Activated CD4-positive, alpha-beta T cell treated with anti-CD3 and anti-CD28 coated beads, Interleukin-2, amount 50 U/mL, for 24 hours (primary cell): Measurements from ENCODE around the gene DOCK7.
"Not testable (repeated sequence)": the region's sequence is repeated elsewhere in the genome, so short reads cannot be mapped to it uniquely, and the experiment has no call there.

Experiments used
- DNase-seq, 2 donors: peaks; one replicate each; pipeline ENCODE4 v3.0.0-alpha.2; 2020; ENCODE audit warnings: low read depth in 1 of 2, low spot score in 1 of 2

DOCK7 gene

DNA sequence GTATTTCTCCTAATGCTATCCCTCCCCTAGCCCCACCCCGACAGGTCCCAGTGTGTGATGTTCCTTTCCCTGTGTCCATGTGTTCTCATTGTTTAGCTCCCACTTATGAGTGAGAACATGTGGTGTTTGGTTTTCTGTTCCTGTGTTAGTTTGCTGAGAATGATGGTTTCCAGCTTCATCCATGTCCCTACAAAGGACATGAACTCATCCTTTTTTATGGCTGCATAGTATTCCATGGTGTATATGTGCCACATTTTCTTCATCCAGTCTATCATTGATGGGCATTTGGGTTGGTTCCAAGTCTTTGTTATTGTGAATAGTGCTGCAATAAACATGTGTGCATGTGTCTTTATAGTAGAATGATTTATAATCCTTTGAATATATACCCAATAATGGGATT lies 77.6 kb downstream of the DOCK7 start:
- DNase-seq: not testable (repeated sequence)

DNA sequence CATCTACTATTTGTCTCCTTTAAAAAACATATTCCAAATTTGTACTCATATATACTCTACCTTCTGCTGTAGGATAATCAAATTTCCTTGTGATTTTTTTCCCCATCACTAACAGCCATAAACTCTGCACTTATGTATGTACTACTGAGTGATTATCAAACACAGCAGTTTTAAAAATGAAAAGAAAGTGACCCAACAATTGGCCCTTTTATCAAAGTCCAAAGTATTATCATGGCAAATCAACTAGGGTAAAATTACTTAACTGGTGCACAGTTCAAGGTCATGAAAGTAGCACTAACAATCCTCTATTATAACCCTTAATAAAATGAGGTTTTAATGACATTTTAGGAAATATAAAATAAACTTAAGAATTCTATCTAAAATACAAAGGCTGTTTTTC lies 79.3 kb downstream of the DOCK7 start:
- no peak for DNase-seq

DNA sequence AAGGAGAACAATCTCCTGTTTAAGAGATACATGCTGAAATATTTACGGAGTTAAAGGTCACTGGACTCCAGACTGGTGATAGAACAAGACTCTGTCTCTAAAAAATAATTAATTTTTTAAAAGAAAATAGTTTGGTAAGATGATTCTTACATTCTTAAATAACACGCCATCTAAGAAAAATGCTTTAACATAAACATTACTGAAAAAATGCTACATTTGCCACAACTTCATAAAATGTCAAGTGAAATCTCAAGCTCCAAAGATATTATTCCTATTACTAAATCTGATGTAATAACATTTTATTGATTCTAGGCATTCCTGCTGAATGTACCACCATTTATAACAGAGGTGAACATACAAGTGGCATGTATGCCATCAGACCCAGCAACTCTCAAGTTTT lies 86.7 kb downstream of the DOCK7 start:
- DNase-seq: no peak

DNA sequence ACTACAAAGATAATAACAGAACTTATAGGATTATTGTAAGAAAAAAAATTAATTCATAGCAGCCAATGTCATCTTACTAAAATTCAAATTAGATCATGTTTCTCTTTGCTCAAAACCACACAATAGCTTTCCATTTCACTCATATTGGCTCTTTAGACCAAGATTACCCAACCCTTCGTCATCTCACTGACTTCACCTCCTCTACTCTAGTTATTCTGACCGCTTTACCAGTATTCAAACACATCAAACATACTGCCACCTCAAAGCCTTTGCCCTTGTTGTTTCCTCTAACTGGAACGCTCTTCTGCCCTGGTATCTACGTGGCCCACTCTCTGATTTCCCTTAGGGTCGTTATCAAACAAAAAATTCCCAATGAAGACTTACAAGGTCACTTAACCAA lies 89.1 kb downstream of the DOCK7 start:
- no peak for DNase-seq

DNA sequence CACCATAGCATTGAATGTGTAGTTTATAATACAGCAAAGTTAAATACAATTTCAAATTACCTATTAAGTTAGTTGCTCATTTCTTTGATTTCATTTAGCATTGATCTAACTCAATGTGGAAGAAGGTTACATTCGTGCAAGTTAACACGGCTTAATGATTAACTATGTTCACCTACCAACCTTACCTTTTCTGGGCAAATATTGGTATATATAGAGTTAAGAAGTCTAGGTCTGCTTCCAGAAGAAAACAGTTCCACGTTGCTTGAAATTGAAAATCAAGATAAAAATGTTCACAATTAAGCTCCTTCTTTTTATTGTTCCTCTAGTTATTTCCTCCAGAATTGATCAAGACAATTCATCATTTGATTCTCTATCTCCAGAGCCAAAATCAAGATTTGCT lies 90.9 kb downstream of the DOCK7 start, which contains the start of gene ANGPTL3:
Gene ANGPTL3, plus strand, starts transcription at position 240 of the 400 bp plus-strand sequence. Its CDS starts 47 bp downstream, at position 287.
- no peak for DNase-seq

DNA sequence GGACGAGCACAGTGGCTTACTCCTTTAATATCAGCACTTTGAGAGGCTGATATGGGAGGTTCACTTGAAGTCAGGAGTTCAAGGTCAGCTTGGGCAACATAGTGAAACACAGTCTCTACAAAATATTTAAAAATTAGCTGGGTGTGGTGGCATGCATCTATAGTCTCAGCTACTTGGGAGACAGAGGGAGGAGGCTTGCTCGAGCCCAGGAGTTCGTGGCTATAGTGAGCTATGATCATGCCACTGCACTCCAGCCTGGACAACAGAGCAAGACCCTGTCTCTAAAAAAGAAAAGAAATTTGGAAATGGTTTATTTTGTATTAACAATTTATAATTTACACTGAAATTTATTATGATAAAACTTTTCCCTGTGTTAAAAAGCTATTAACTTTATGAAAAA lies 92.5 kb downstream of the DOCK7 start:
- no peak for DNase-seq

DNA sequence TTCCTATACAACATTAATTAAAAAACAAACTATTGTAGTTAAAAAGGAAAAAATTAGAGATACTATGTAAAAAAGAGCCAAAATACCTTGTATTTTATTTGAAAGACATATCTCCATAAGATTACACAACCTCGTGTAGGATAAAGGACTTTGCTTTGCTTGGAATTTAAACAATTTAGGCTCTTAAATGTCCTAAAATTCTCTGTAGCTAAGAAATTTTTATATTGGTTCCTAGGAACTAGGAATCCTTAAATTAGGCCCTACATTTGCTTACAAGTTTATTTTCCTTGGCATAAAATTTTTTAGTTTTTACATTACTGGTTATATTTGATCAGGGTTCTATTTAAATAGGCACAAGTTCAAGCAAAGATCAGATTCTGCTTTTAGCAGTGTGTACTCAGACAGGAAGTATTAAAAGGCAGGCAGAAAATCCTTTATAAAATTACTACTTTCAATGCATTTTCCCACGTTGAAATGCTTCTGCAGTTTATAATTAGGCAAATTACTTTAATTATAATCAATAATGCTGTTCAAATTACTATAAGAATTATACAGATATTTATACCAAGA lies 94.3 kb downstream of the DOCK7 start:
- no peak for DNase-seq

DNA sequence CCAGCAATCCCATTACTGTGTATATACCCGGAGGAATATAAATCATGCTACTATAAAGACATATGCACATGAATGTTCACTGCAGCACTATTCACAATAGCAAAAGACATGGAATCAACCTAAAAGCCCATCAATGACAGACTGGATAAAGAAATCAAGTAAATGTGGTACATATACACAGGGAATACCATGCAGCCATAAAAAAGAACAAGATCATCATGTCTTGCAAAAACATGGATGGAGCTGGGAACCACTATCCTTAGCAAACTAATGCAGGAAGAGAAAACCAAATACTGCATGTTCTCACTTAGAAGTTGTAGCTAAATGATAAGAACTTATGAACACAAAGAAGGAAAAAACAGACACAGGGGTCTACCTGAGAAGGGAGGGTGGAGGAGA lies 97.2 kb downstream of the DOCK7 start:
- DNase-seq: no peak

DNA sequence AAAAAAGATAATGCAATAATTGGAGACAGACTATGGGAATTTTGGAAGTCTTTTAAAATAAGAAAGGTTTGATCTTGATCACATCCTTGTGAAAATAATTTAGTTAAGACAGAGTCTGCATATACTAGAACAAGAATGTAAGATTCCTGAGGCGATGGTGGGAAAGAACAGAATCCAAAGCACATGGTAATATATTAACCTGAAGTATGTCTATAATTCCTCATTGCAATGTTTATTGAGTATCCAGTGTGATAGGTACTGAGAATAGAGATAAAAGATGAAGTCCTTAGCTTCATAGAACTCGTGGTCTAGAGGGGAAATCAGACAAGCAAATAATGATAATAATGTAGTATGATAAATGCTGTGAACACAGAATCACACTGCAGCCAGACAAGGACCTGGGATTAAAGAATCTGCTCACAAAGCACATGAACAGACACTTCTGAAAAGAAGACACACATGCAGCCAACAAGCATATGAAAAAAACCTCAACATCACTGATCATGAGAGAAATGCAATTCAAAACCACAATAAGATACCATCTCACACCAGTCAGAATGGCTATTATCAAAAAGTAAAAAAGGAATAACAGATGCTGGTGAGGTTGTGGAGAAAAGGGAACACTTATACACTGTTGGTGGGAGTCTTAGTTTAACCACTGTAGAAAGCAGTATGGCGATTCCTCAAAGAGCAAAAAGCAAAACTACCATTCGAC lies 97.8 kb downstream of the DOCK7 start:
- no peak for DNase-seq

DNA sequence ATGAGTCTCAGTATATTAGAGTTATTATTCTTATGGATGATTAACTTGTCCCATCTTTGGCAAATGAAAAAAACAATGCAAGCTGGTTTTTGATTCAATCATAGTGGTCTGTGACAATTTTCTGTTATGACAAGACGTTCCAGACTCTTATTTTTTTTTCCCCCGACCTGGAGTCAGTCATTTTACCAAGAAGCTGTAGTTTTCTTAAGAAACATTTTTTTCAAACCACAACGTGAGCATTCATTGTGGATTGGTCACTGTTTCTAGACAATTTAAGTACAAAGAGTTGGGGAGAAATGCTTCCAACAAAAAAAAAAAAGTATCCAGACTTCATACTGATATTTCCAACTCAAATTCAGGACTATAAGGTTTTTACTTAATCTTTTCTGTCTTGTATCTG lies 98.9 kb downstream of the DOCK7 start:
- no peak for DNase-seq

DNA sequence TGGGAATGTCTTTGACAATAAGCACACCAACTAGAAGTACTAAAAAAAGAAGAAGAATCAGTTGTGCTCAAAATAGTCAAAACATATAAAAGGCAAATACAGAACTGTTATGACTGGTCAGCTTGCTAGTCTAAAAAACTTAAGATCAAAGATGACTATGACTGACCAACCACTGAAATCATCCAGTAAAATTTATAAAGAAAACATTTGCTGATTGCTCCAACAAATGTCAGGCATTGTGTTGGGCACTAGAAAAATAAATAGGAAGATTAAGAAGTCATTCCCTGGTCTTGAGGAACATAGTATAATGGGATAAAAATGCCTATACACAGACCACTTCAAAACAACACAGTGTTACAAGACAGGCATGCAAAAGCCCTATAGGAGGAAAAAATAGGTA lies 100.2 kb downstream of the DOCK7 start:
- DNase-seq: no peak

DNA sequence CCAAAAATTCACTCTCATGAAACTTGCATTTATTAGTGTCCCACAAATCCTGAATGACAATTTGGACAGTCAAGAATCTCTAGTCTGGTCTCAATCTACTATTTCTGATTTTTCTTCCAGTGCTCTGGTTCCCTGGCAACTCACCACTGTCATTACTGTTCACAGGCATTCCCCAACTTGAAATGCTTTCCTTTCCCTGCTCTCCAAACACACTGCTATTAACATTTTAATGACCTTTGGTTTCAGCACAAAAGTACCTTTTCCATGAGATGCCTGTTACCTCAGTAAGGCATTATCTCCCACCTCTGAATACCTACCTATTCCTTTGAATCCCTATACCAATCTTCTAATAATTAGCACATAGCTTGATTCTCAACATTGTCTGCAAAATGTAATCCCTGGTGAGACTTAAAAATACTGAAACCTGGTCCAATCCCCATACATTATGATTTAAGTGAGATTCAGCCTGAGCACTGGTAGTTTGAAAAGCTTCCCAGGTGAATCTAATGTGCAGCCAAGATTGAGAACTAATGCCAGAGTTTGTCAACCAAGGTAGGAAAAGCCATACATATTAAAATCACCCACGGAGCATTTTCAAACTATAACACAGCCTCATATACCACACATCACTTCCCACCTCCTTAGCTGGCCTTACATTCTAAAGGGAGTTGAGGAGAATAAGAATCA lies 102.6 kb downstream of the DOCK7 start:
- DNase-seq: no peak

DNA sequence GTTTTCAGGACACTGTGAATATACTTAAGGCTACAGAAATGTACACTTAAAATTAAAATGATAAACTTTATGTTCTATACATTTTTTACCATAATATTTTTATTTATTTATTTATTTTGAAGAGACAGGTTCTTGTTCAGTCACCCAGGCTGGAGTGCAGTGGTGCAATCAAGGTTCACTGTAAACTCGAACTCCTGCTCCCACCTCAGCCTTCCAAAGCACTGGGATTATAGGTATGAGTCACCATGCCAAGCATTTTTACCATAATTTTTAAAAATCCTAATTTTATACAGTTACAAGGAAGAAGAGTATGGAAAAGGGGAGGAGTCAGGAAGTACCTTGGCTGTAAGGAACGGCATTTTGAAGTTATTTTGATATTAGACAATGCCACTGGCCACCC lies 114.5 kb downstream of the DOCK7 start:
- DNase-seq: no peak

DNA sequence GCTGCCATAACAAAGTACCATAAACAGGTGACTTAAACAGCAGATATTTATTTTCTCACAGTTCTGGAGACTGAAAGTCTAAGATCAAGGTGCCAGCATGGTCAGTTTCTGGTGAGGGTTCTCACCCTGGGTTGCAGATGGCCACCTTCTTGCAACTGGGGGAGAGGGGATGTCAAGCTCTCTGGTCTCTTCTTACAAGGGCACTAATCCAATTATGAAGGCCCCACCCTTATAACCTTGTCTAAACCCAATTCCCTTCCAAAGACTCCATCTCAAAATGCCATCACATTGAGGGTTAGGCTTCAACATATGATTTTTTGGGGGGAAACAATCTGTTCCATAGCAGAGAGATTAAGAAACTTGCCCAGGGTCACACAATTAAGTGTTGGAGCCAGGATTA lies 115.7 kb downstream of the DOCK7 start:
- no peak for DNase-seq

DNA sequence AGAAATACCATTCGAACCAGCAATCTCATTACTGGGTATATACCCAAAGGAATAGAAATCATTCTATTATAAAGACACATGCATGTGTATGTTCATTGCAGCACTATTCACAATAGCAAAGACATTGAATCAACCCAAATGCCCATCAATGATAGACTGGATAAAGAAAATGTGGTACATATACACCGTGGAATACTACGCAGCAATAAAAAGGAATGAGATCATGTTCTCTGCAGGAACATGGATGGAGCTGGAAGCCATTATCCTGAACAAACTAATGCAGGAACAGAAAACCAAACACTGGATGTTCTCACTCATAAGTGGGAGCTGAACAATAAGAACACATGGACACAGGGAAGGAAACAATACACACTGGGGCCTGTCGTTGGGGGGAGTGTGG lies 116.7 kb downstream of the DOCK7 start:
- DNase-seq: not testable (repeated sequence)

DNA sequence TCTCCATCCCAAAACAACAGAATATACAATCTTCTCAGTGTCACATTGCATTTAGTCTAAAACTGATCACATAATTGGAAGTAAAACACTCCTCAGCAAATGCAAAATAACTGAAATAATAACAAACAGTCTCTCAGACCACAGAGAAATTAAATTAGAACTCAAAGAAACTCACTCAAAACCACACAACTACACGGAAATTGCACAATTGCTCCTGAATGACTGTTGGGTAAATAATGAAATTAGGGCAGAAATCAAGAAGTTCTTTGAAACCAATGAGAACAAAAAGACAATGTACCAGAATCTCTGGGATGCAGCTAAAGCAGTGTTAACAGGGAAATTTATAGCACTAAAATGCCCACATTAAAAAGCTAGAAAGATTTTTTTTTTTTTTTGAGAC lies 120.3 kb downstream of the DOCK7 start:
- DNase-seq: not testable (repeated sequence)

DNA sequence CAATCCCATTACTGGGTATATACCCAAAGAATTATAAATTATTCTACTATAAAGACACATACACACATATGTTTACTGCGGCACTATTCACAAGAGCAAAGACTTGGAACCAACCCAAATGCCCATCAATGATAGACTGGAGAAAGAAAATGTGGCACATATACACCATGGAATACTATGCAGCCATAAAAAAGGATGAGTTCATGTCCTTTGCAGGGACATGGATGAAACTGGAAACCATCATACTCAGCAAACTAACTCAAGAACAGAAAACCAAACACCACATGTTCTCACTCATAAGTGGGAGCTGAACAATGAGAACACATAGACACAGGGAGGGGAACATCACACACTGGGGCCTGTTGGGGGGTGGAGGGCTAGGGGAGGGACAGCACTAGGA lies 121.0 kb downstream of the DOCK7 start:
- DNase-seq: not testable (repeated sequence)

DNA sequence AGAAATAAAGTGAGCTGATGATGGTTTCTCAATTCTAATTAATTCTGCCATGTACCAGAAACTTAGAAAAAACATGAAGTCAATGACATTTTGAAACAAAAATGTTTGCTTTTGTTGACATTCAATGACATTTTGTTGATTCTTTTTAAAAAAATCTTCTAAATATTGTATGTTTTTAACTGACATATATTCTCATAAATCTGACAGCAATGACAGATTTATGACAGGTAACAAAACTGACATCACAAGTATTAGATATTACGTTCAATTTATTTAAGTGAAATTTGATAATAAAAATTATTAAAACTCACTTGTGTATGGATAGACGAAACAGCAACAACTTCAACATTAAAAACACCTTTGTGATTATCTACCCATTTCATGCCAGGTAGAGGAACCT lies 126.9 kb downstream of the DOCK7 start:
- no peak for DNase-seq

DNA sequence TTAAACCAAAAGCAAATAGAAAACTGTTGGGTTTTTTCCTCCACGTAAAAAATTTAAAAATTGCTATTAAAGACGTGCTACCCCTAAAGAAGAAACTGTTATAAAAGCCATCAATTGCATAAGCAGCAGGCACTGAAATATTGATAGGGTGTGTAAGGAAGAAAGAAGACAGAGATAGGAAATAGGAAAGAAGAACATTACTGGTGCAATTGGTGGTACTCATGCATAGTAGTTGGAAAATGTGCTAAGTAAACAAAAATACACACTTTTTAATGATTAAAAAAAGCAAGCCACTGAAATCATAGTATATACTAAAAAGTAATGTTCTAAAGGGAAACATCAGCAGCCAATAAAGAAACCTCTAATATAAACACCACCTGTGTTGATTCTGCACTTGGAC lies 143.6 kb downstream of the DOCK7 start:
- DNase-seq: no peak

DNA sequence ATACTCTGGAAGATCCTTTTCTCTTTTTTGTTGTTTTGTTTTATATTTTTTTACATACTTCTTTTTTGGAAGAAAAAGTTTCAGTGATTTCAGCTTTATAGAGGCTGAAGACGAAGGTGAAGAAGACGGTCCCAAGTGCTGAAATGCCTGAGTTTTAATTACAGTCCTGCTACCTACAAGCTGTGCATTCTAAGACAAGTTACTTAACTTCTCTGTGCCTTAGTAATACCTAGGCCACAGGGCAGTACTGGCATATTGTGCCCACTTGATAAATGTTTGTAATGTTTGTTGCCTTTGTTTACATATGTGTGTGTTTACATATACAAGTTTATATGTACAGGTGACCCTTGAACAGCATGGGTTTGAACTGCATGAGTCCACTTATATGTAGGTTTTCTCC lies 147.1 kb downstream of the DOCK7 start:
- DNase-seq: no peak

DNA sequence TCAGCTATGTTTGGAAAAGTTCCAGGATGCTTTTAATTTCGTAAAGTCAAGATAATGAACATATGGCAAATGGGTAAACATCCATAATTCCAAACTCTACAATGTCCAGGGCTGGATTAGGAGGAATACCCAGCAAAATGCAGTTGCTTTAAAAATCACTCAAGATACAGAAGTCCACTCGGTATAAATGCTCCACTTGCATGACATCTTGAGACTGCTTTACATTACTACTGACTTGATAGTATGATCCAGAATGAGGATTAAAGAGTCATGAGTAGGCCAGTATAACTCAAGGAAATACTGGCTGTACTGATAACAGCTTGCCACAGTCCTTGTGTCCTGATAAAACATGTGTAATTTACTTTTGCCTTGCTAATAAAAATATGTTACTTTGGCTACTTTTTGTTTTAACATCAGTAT lies 149.1 kb downstream of the DOCK7 start:
- no peak for DNase-seq

DNA sequence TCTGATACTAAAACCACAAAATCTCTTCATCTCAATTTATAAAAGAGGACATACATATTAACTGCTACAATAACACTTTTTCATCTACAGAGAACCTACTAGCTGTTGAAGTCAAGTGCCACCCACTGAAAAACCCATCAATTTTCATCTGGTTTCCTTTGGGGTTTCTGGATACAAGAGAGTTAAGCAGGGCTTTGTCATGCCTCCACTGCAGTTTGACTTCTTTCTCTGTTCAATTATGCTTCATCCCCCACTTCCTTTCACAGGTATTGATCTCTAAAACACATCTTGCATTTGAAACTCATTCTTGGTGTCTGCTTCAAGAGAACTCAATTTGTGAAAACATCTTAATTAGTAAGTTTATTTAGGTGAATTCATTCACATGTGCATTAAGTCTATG lies 151.3 kb downstream of the DOCK7 start:
- no peak for DNase-seq
